Smooth muscle cell of the brain vasculature (primary cell): Measurements from ENCODE around the gene CIC.

Experiments
- DNase-seq: peaks from one replicate; pipeline ENCODE4 v3.0.0-alpha.2; 2012; ENCODE audit warnings: low read depth, low spot score

CIC gene

DNA sequence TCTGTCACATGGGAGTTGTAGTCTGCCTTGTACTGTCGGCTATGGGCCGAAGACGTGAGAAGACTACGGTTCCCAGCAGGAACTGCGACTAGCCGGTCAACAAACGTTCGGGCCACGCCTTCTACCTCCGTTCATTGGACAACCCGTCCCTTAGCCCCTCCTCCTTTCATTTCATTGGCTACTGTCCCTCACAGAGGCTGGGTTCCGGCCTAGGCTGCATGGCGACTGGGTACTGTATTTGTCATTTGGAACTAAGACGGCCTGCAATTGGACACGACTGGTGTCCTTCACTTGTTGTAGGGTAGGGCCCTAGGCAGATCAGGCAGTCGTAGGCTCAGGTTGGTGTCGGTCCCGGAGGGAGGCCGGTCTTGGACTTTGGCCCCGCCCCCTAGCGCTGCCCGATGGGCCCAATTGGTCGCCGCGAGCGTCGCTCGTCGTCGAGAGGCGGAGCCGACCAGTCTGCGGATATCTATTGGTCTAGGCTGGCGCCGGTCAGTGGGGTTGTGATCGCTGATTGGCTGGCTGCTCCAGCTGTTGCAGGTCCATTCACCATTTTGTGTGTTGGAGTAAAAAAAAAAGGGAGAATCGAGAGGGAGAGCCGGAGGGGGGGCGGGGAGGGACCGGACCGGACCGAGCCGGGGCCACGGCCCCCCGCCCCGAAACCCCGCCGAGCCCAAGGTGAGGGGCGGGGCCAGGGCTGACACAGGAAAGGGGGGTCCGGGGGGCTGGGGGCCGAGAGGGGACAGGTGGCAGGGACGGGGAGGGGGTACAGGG lies at the start of gene CIC:
Gene CIC (plus strand): TSS at position 549 of the 774 bp plus-strand sequence. CDS start 2,532 bp downstream, outside the sequence.
- peak; percentile 100 for DNase-seq

GRCh38 chr19:42219812-42220750 lies 49.0 kb upstream of the CIC start, which contains the start of gene ZNF526:
ZNF526 (plus strand) TSS chr19:42220312; CDS start chr19:42224404, 4,092 bp downstream.
- DNase-seq = peak; percentile 96

DNA sequence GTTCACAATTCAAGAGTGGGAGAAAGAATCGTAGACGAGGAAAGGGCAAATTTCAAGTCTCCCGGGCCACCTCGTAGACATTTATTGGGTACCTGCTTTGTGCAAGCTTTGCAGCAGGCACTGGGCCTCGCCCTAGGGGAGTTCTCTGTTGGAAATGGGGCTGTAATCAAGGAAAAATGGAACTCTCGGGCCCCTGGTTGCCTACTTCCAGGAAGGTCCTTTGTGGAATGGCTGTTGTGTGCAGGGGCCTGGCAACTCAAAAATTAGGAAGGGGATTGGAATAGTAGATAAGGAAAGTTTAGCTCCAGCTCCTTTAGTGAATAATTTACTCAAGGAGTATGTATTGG lies 48.3 kb upstream of the CIC start:
- DNase-seq = no peak

GRCh38 chr19:42224940-42225717 lies 43.9 kb upstream of the CIC start:
- no peak for DNase-seq

GRCh38 chr19:42225718-42226292 lies 43.2 kb upstream of the CIC start:
- DNase-seq = no peak

GRCh38 chr19:42226886-42227285 lies 42.2 kb upstream of the CIC start:
- no peak for DNase-seq

DNA sequence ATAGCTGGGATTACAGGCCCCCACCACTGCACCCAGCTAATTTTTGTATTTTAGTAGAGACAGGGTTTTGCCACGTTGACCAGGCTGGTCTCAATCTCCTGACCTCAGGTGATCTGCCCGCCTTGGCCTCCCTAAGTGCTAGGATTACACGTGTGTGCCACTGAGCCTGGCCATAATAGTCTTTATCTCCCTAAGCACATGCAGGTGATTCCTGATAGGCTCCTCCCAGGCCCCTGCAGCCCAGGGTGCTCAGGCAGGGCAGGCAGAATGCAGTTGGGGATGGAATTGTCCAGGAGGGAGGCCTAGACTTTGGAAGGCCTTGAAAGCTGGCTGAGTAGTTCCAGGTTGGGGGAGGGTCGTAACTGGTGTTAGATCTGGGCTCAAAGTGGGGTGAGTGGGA lies 40.4 kb upstream of the CIC start:
- DNase-seq = no peak

DNA sequence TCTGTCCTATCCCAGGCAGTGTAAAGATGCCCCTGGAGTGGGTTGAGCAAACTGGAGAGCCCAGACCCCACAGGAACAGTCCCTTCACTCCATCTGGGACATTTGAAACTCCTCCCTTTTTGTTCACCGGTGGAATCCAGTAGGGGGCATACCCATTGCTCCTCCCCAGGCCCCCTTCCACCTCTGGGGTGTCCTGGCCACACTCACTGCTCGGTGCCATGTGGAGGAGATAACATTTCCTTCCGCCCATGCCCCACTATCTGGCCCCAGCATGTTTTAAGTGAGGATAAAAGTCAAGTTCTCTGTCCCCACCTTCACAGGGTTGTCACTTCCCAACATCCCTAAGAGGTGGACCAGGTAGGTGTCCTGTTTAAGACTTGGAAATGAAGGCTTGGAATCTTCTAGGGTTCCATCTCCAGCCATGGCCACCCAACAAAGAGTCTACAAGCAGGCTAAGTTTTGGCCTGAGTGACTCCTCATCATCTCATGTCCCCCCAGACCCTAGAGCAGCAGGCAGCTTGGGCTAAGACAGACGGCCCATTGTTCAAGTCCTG lies 39.7 kb upstream of the CIC start:
- DNase-seq = no peak

- no peak for DNase-seq
Observed at GRCh38 chr19:42229855-42230351, 39.1 kb upstream of the CIC start.

GRCh38 chr19:42230571-42230970 lies 38.5 kb upstream of the CIC start:
- no peak for DNase-seq

- DNase-seq = no peak
Observed at GRCh38 chr19:42232435-42232834, 36.6 kb upstream of the CIC start.

DNA sequence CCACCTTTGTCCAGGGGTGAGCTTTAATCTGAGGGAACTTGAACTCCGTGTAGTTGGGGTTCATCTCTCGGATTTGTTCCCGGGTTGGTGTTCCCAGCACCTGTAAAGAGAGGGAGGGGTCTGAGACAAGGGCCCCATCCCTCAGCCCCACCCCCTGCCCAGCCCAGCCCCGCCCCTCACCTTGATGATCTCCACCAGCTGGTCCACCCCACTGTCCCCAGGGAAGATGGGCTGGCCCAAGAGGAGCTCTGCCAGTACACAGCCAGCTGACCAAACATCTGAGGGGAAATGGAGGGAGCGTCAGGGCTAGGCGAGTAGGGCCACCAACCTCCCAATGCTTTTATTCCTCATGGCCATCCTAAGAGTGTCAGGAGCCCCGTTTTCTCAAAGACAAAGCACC lies 35.9 kb upstream of the CIC start:
- no peak for DNase-seq

GRCh38 chr19:42233678-42234292 lies 35.3 kb upstream of the CIC start:
- DNase-seq = no peak

- DNase-seq = no peak
Observed at GRCh38 chr19:42234364-42234763, 34.7 kb upstream of the CIC start.

GRCh38 chr19:42235181-42235580 lies 33.9 kb upstream of the CIC start:
- DNase-seq = no peak

DNA sequence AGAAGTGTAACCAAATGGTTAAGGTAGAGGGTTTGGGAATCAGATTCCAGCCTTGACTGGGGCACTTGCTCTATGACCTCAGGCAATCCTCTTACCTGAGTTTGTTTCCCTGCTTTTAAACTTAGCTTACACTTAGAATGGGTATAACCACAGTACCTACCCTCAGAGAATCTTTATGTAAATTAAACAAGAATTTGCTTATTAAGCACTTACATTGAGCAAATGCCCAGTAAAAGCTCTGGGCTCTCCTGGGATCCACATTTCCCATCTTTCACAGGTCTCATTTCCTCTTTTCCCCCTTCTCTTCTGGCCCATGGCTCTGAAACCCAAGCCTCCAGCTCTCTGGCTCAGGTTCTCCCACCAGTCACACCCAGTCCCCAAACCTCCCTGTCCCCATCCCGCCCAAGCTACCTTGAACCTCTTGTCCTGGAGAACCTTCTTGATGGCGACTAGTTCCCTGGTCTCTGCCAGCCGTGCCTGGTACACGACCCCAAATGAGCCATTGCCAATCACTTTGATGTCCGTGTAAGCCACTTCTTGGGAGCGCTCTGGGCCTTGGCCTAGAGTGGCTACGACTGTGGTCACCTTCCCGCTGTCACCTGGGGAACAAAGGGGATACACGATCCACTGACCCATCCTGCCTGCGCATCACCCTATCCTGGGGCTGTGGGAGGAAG lies 29.4 kb upstream of the CIC start:
- DNase-seq = no peak

DNA sequence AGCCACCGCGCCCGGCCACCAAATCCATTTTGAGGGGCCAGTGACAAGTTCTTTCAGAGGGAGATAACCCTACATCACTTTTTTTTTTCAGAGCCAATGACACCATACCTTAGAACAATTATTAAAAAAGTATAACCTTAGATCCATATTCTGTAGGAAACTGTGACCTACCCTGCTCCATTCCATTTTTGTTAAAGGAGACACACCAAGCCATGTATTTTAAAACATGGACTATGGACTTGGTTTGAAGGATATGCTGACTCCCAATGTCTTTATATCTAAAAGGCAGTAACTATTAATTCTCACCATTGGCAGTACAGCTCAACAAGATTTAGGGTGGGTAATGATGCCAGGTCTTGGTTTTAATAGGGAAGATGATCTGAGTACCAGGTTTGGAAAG lies 27.8 kb upstream of the CIC start:
- no peak for DNase-seq

- DNase-seq = no peak
Observed at GRCh38 chr19:42242069-42242511, 27.0 kb upstream of the CIC start.

DNA sequence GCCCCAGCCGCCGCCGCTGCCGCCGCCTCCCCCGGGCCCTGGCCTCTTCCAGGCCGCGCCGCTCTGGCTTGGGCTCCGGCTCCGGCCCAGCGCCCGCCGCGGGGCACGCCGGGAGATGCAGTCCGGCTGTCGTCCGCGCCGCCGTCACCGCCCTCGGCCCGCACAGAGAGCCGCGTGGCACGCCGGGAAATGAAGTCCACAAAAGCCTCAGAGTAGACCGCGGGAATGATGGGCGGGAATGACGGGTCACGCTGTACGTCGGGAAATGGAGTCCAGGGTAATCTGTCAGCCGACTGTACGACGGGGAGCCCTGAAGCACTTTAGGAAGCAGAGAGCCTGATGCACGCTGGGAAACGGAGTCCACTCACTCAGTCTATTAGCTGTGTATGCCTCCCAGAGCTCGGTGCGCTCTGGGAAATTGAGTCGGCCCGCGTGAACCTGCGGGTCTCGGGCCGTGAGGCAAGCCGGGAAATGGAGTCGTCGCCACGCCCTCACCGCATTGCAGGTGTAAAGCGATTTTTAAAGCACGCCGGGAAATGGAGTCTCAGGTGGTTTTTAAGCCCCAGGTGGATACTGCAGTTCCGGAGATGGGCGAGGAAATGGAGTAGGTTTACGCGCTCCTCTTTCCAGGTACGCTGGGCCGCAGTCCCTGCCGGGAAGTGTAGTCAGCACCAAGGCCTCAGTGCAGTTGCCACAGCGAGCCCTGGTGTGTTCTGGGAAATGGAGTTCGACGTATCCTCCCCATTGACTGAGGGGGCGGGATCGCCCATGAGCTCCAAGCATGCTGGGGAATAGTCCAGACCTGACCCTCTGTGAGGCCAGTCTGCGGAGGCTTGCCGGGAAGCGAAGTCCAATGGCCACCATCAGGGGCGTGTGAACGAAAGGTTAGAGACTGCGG lies 26.3 kb upstream of the CIC start, which contains the start of gene GSK3A:
Gene GSK3A (minus strand): TSS at position 91 of the 898 bp plus-strand sequence. CDS start 137 bp downstream, outside the sequence.
- peak; percentile 96 for DNase-seq
